ENCODE results near the gene RRAGB.
"Not testable (repeated sequence)": the region's sequence is repeated elsewhere in the genome, so short reads cannot be mapped to it uniquely, and the experiment has no call there.

The RRAGB gene

GRCh38 chrX:55774419-55774818 is 56.9 kb downstream of the RRAGB start:
- not testable (repeated sequence) for DNase-seq

- no peak for DNase-seq
Observed at GRCh38 chrX:55777596-55777995, 60.0 kb downstream of the RRAGB start.

GRCh38 chrX:55778322-55778721 is 60.8 kb downstream of the RRAGB start:
- no peak for DNase-seq

- peak; percentile 53 for DNase-seq
Observed at GRCh38 chrX:55783723-55784122, 66.2 kb downstream of the RRAGB start.

GRCh38 chrX:55787063-55787462 is 69.5 kb downstream of the RRAGB start:
- DNase-seq: no peak

- no peak for DNase-seq
Observed at GRCh38 chrX:55787727-55788126, 70.2 kb downstream of the RRAGB start.

GRCh38 chrX:55794405-55794804 is 76.9 kb downstream of the RRAGB start:
- no peak for DNase-seq

- no peak for DNase-seq
Observed at GRCh38 chrX:55796496-55796895, 78.9 kb downstream of the RRAGB start.

GRCh38 chrX:55801811-55802210 is 84.3 kb downstream of the RRAGB start:
- no peak for DNase-seq
